H9 (cell line): ENCODE results near the gene SPAG5. TPM values are rescaled to one million over a fixed set of nuclear protein-coding genes. Genes with fewer than 3 reads are reported as not detected.

Experiments used
- DNase-seq: peaks from one replicate; pipeline ENCODE4 v3.0.0-alpha.2; 2017
- H2AFZ ChIP-seq: one replicate; pipeline ENCODE4 v1.6.1; 2013; ENCODE audit warnings: mild to moderate bottlenecking, low read length, control low read depth, moderate library complexity
- H2AK5ac ChIP-seq: 2 replicates; pipeline ENCODE4 v1.6.1; 2013; ENCODE audit warnings: low read length, control low read depth, mixed read lengths; ENCODE audit not compliant: insufficient read length
- H2BK120ac ChIP-seq: one replicate; pipeline ENCODE4 v1.6.1; 2013; ENCODE audit warnings: low read depth, mild to moderate bottlenecking, low read length, control low read depth, inconsistent platforms; ENCODE audit not compliant: poor library complexity, severe bottlenecking
- H2BK12ac ChIP-seq: 2 replicates; pipeline ENCODE4 v1.6.1; 2013; ENCODE audit warnings: low read length, control low read depth, mixed read lengths, low read depth; ENCODE audit not compliant: insufficient read length
- H2BK15ac ChIP-seq: 2 replicates; pipeline ENCODE4 v1.6.1; 2013; ENCODE audit warnings: low read depth, low read length, control low read depth
- H2BK20ac ChIP-seq: one replicate; pipeline ENCODE4 v1.6.1; 2013; ENCODE audit warnings: low read depth, mild to moderate bottlenecking, low read length, control low read depth, inconsistent platforms; ENCODE audit not compliant: poor library complexity, severe bottlenecking
- H2BK5ac ChIP-seq: 2 replicates; pipeline ENCODE4 v1.6.1; 2013; ENCODE audit warnings: low read length, control low read depth, mixed read lengths; ENCODE audit not compliant: insufficient read length
- H3K14ac ChIP-seq: 2 replicates; pipeline ENCODE4 v1.6.1; 2013; ENCODE audit warnings: low read length, control low read depth; ENCODE audit not compliant: insufficient read depth
- H3K18ac ChIP-seq: 2 replicates; pipeline ENCODE4 v1.6.1; 2013; ENCODE audit warnings: low read depth, mild to moderate bottlenecking, mixed read lengths, low read length, control low read depth; ENCODE audit not compliant: insufficient read length
- H3K23ac ChIP-seq: 2 replicates; pipeline ENCODE4 v1.6.1; 2013; ENCODE audit warnings: low read length, control low read depth, mixed read lengths, low read depth; ENCODE audit not compliant: insufficient read length
- H3K23me2 ChIP-seq: 2 replicates; pipeline ENCODE4 v1.6.1; 2013; ENCODE audit warnings: low read depth, mild to moderate bottlenecking, mixed read lengths, low read length, control low read depth; ENCODE audit not compliant: insufficient read length, poor library complexity, severe bottlenecking
- H3K27ac ChIP-seq: 2 replicates; pipeline ENCODE4 v1.5.1; 2013; ENCODE audit warnings: low read length, control low read depth, mixed read lengths, low read depth; ENCODE audit not compliant: insufficient read length
- H3K27me3 ChIP-seq: 2 replicates; pipeline ENCODE4 v1.6.1; 2013; ENCODE audit warnings: low read length, control low read depth, inconsistent platforms; ENCODE audit not compliant: insufficient read depth
- H3K4ac ChIP-seq: 2 replicates; pipeline ENCODE4 v1.6.1; 2013; ENCODE audit warnings: low read depth, mild to moderate bottlenecking, control low read depth, inconsistent platforms, low read length, moderate library complexity
- H3K4me1 ChIP-seq: 2 replicates; pipeline ENCODE4 v1.6.1; 2013; ENCODE audit warnings: low read length, control low read depth, inconsistent platforms; ENCODE audit not compliant: insufficient read depth
- H3K4me2 ChIP-seq: 2 replicates; pipeline ENCODE4 v1.6.1; 2013; ENCODE audit warnings: low read length, control low read depth, mixed read lengths; ENCODE audit not compliant: insufficient read length, insufficient read depth
- H3K56ac ChIP-seq: 2 replicates; pipeline ENCODE4 v1.6.1; 2013; ENCODE audit warnings: low read depth, mild to moderate bottlenecking, mixed read lengths, low read length, control low read depth; ENCODE audit not compliant: insufficient read length
- H3K79me1 ChIP-seq: 2 replicates; pipeline ENCODE4 v1.6.1; 2013; ENCODE audit warnings: low read depth, mild to moderate bottlenecking, moderate library complexity, low read length, control low read depth, inconsistent platforms; ENCODE audit not compliant: insufficient read depth, poor library complexity, severe bottlenecking
- H3K79me2 ChIP-seq: 2 replicates; pipeline ENCODE4 v1.6.1; 2013; ENCODE audit warnings: low read length, control low read depth, inconsistent platforms; ENCODE audit not compliant: insufficient read depth
- H3K9ac ChIP-seq: 2 replicates; pipeline ENCODE4 v1.6.1; 2013; ENCODE audit warnings: low read length, control low read depth, mixed read lengths; ENCODE audit not compliant: insufficient read length; ENCODE audit errors: extremely low read depth
- H3K9me3 ChIP-seq: one replicate; pipeline ENCODE4 v1.6.1; 2013; ENCODE audit warnings: low read depth, low read length, inconsistent platforms; ENCODE audit not compliant: control insufficient read depth
- H3T11ph ChIP-seq: one replicate; pipeline ENCODE4 v1.6.1; 2013; ENCODE audit warnings: mild to moderate bottlenecking, low read length, control low read depth, inconsistent platforms
- H4K20me1 ChIP-seq: one replicate; pipeline ENCODE4 v1.6.1; 2013; ENCODE audit not compliant: control insufficient read depth, insufficient read length, insufficient read depth
- H4K5ac ChIP-seq: 2 replicates; pipeline ENCODE4 v1.6.1; 2013; ENCODE audit warnings: low read depth, mild to moderate bottlenecking, mixed read lengths, low read length, control low read depth; ENCODE audit not compliant: insufficient read length
- H4K8ac ChIP-seq: replicated peaks from 2 replicates; pipeline ENCODE4 v1.6.1; 2013; ENCODE audit warnings: low read length, control low read depth, mixed read lengths, low read depth; ENCODE audit not compliant: insufficient read length
- H4K91ac ChIP-seq: 2 replicates; pipeline ENCODE4 v1.6.1; 2013; ENCODE audit warnings: low read depth, mild to moderate bottlenecking, moderate library complexity, mixed read lengths, low read length, control low read depth; ENCODE audit not compliant: insufficient read length
- H3K27ac Mint-ChIP-seq, 3 experiments: 2 replicates in 2 of 3; 3 replicates in 1 of 3; pipeline ENCODE4 v1.8.0; 2020 to 2021; ENCODE audit warnings: mixed read lengths in 3 of 3, mild to moderate bottlenecking in 1 of 3, moderate library complexity in 1 of 3
- H3K27me3 Mint-ChIP-seq: 2 replicates; pipeline ENCODE4 v1.8.0; 2021; ENCODE audit warnings: low read depth, mild to moderate bottlenecking, moderate library complexity, mixed read lengths
- H3K36me3 Mint-ChIP-seq, 3 experiments: 2 replicates in 2 of 3; 3 replicates in 1 of 3; pipeline ENCODE4 v1.8.0; 2020 to 2021; ENCODE audit warnings: low read depth in 3 of 3, mixed read lengths in 3 of 3; ENCODE audit not compliant: insufficient read depth in 1 of 3
- H3K4me1 Mint-ChIP-seq, 2 experiments: 2 replicates each; pipeline ENCODE4 v1.8.0; 2020; ENCODE audit warnings: mixed read lengths in 2 of 2
- H3K4me3 Mint-ChIP-seq, 2 experiments: 2 replicates in 1 of 2; 3 replicates in 1 of 2; pipeline ENCODE4 v1.8.0; 2020 to 2021; ENCODE audit warnings: mild to moderate bottlenecking in 2 of 2, mixed read lengths in 2 of 2, moderate library complexity in 1 of 2
- H3K9me3 Mint-ChIP-seq, 2 experiments: 2 replicates in 1 of 2; 3 replicates in 1 of 2; pipeline ENCODE4 v1.8.0; 2020; ENCODE audit warnings: mild to moderate bottlenecking in 2 of 2, mixed read lengths in 2 of 2, moderate library complexity in 1 of 2
- WGBS: extraction: QIAGEN DNeasy Blood & Tissue Kit; methylation state at CpG from one replicate; pipeline ENCODE4 v1.1.7; 2013; ENCODE audit warnings: missing lambda C conversion rate, low lambda C conversion rate, mixed read lengths; ENCODE audit not compliant: insufficient read length; ENCODE audit errors: extremely low coverage; 5-methylcytosine and 5-hydroxymethylcytosine counted together
- total RNA-seq: library from RNA; stranded (reverse); gene quantifications from 2 replicates; pipeline ENCODE4 v1.2.1, GENCODE V29; 2021
- TF ChIP-seq, protein P1 (sequence below): fragments of 200-600 bp; sonication (generic); conservative IDR thresholded peaks from 3 replicates; pipeline ENCODE4 v1.8.0; 2021; ENCODE audit warnings: antibody characterized with exemption, mild to moderate bottlenecking

The SPAG5 gene
- total RNA-seq, 1 experiment from 2014 or later, result 122 TPM

DNA sequence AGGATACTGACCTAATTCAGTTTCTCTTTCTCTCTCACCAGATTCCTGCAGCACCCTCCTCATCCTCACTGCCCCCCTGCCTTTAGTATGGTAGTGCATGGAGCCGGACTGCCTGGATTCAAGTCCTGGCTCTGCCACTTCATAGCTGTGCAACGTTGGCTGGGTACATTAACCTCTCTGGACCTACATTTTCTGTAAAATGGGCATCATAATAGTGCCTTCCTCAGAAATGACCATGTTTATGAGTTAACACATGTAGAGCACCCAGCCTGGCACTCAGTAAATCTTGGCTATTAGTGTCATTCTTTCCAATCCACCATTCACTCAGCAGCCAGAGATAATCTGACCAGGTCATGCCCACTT is 53.7 kb downstream of the SPAG5 start:
- no peak overlapping the region for H3K4me3 Mint-ChIP-seq
- Histone ChIP-seq H3K27me3 (no peaks in the 10 kb centered on the region), H2BK15ac (no peak overlapping the region), H2BK120ac (no peak overlapping the region), H3K9ac (no peak overlapping the region), H3K9me3 (no peaks in the 10 kb centered on the region), H2BK12ac (no peak overlapping the region), H2BK5ac (no peak overlapping the region), H4K20me1 (no peaks in the 10 kb centered on the region), H2AFZ (no peak overlapping the region), H3K23ac (no peak overlapping the region), H3K4ac (no peak overlapping the region), H3K56ac (no peak overlapping the region), H2BK20ac (no peak overlapping the region), H3K79me1 (no peaks in the 10 kb centered on the region), H4K8ac (no peak overlapping the region), H3T11ph (no peak overlapping the region), H4K91ac (no peak overlapping the region), H3K79me2 (no peaks in the 10 kb centered on the region), H4K5ac (no peak overlapping the region), H2AK5ac (no peak overlapping the region), H3K14ac (no peak overlapping the region), H3K27ac (no peak overlapping the region), H3K23me2 (no peaks in the 10 kb centered on the region), H3K4me1 (peaks cover 8% of the 10 kb centered on the region; the same call in 1 of the 2 replicates), H3K18ac (no peak overlapping the region), H3K4me2 (no peak overlapping the region)
- H3K27me3 Mint-ChIP-seq, result no peaks in the 10 kb centered on the region
- WGBS, result no CpG with 5 or more reads among the region's 2 CpGs
- H3K4me1 Mint-ChIP-seq, result peaks cover 27 to 46% of the 10 kb centered on the region in 2 experiments
- TF ChIP-seq, protein P1, sequence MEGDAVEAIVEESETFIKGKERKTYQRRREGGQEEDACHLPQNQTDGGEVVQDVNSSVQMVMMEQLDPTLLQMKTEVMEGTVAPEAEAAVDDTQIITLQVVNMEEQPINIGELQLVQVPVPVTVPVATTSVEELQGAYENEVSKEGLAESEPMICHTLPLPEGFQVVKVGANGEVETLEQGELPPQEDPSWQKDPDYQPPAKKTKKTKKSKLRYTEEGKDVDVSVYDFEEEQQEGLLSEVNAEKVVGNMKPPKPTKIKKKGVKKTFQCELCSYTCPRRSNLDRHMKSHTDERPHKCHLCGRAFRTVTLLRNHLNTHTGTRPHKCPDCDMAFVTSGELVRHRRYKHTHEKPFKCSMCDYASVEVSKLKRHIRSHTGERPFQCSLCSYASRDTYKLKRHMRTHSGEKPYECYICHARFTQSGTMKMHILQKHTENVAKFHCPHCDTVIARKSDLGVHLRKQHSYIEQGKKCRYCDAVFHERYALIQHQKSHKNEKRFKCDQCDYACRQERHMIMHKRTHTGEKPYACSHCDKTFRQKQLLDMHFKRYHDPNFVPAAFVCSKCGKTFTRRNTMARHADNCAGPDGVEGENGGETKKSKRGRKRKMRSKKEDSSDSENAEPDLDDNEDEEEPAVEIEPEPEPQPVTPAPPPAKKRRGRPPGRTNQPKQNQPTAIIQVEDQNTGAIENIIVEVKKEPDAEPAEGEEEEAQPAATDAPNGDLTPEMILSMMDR, result no peak
- H3K27ac Mint-ChIP-seq, result peak overlapping the region in 1 of 3 experiments; percentile 42; a peak in 2 of 7 replicates
- no peaks in the 10 kb centered on the region for H3K9me3 Mint-ChIP-seq
- no peak for DNase-seq
- H3K36me3 Mint-ChIP-seq, result peaks cover 2 to 6% (median 3%) of the 10 kb centered on the region in 3 experiments; a peak in 4 of 7 replicates
